HepG2 (cell line): ENCODE measurements around the gene BAHCC1. TPM values are rescaled to one million over a fixed set of nuclear protein-coding genes. Genes with fewer than 3 reads are reported as not detected.

Experiments used
- ATAC-seq: fragments of 200-7000 bp; cut with Tn5 transposase; 3 replicates; pipeline ENCODE4 v1.9.1; 2020; ENCODE audit warnings: mild to moderate bottlenecking, moderate library complexity
- BruUV-seq: library from RNA; stranded (reverse); fragments of 400-500 nt; replicated peaks from 2 replicates; lab custom pipeline; 2021; lab: Mats Ljungman, UMichigan
- CTCF ChIA-PET: fragments of 300-600 bp; formaldehyde crosslinking; extraction: SDS; loops from one replicate; lab custom pipeline; 2021; ENCODE audit warnings: low total read pairs, inconsistent platforms, low intra/inter-chr PET ratio; lab: Yijun Ruan, JAX
- POLR2A ChIA-PET: fragments of 350-600 bp; sonication (Branson Sonifier 250); formaldehyde crosslinking; loops from one replicate; lab custom pipeline; 2020; ENCODE audit warnings: antibody characterized with exemption, inconsistent platforms; lab: Yijun Ruan, JAX
- DNase-seq: peaks from one replicate; pipeline ENCODE4 v3.0.0-alpha.2; 2015; ENCODE audit warnings: low spot score
- FAIRE-seq: peaks from 3 replicates; lab custom pipeline; 2011; peaks lifted over from hg19 to GRCh38; lab: Jason Lieb, UNC
- H2AFZ ChIP-seq: one replicate; pipeline ENCODE4 v1.6.1; 2011; ENCODE audit warnings: low read length, inconsistent platforms
- H3K27ac ChIP-seq: fragments of 300-600 bp; 3 replicates; pipeline ENCODE4 v1.8.0; 2011; ENCODE audit warnings: mixed run types, mild to moderate bottlenecking, mixed read lengths, low read length, inconsistent platforms; ENCODE audit not compliant: insufficient read depth; ENCODE audit errors: extremely low read length
- H3K27me3 ChIP-seq, 2 experiments: fragments of 200-600 bp in 1 of 2; 2 replicates in 1 of 2; 3 replicates in 1 of 2; pipeline versions ENCODE4 v1.6.0 to v1.8.0; 2011; ENCODE audit warnings: low read length in 2 of 2, mild to moderate bottlenecking in 2 of 2, moderate library complexity in 2 of 2, inconsistent platforms in 1 of 2; ENCODE audit not compliant: insufficient read depth in 2 of 2, control insufficient read depth in 1 of 2
- H3K36me3 ChIP-seq, 2 experiments: fragments of 200-600 bp in 1 of 2; replicated peaks in 1 of 2; 2 replicates in 1 of 2; 3 replicates in 1 of 2; pipeline versions ENCODE4 v1.5.1 to v1.8.0; 2011; ENCODE audit warnings: low read length in 2 of 2, inconsistent platforms in 1 of 2; ENCODE audit not compliant: insufficient read depth in 2 of 2, control insufficient read depth in 1 of 2
- H3K4me1 ChIP-seq: 2 replicates; pipeline ENCODE4 v1.5.1; 2012; ENCODE audit warnings: low read length, inconsistent platforms; ENCODE audit not compliant: insufficient read depth
- H3K4me2 ChIP-seq: 2 replicates; pipeline ENCODE4 v1.6.0; 2011; ENCODE audit warnings: low read depth, low read length, inconsistent platforms
- H3K4me3 ChIP-seq, 3 experiments: fragments of 200-600 bp in 1 of 3; sonication (generic), shearing (Covaris generic) in 1 of 3; replicated peaks in 1 of 3; 2 replicates each; pipeline ENCODE4 v1.5.1; 2011 to 2016; ENCODE audit warnings: low read length in 3 of 3, inconsistent platforms in 2 of 3, low read depth in 2 of 3, mild to moderate bottlenecking in 2 of 3, control low read depth in 1 of 3, mixed read lengths in 1 of 3; ENCODE audit not compliant: insufficient read depth in 1 of 3
- H3K79me2 ChIP-seq: one replicate; pipeline ENCODE4 v1.6.1; 2011; ENCODE audit warnings: low read length, inconsistent platforms; ENCODE audit not compliant: insufficient read depth
- H3K9ac ChIP-seq: 2 replicates; pipeline ENCODE4 v1.6.0; 2011; ENCODE audit warnings: mild to moderate bottlenecking, low read depth, low read length, inconsistent platforms; ENCODE audit not compliant: insufficient read depth
- H3K9me3 ChIP-seq: 2 replicates; pipeline ENCODE4 v1.5.1; 2012; ENCODE audit warnings: mild to moderate bottlenecking, low read length
- H4K20me1 ChIP-seq: 2 replicates; pipeline ENCODE4 v1.6.0; 2011; ENCODE audit warnings: inconsistent platforms, mild to moderate bottlenecking, low read length, moderate library complexity; ENCODE audit not compliant: insufficient read depth
- KLF16 ChIP-seq, 2 experiments: sonication (generic) in 1 of 2; formaldehyde crosslinking in 1 of 2; IDR thresholded peaks; 2 replicates each; pipeline versions ENCODE4 v1.6.1 to v1.8.0; 2016 to 2023; ENCODE audit warnings: missing genetic modification reagents in 2 of 2, missing compliant biosample characterization in 1 of 2
- RFX3 ChIP-seq: IDR thresholded peaks from 2 replicates; pipeline ENCODE4 v1.6.1; 2016; ENCODE audit warnings: missing biosample characterization, missing genetic modification reagents
- SALL1 ChIP-seq: sonication (generic); formaldehyde crosslinking; IDR thresholded peaks from 2 replicates; pipeline ENCODE4 v1.8.0; 2022; ENCODE audit warnings: mild to moderate bottlenecking, missing genetic modification reagents
- THYN1 ChIP-seq: sonication (generic); formaldehyde crosslinking; IDR thresholded peaks from 2 replicates; pipeline ENCODE4 v1.8.1; 2023; ENCODE audit warnings: low read depth, mild to moderate bottlenecking, moderate library complexity, missing genetic modification reagents, borderline replicate concordance
- TP53 ChIP-seq: sonication (generic); formaldehyde crosslinking; conservative IDR thresholded peaks from 2 replicates; pipeline ENCODE4 v1.4.0; 2020; ENCODE audit warnings: missing genetic modification reagents
- YY1 ChIP-seq: IDR thresholded peaks from 2 replicates; pipeline ENCODE4 v1.6.1; 2011; ENCODE audit warnings: low read length, low read depth, moderate library complexity, mild to moderate bottlenecking; ENCODE audit not compliant: insufficient read depth, insufficient replicate concordance
- ZNF777 ChIP-seq: sonication (generic); formaldehyde crosslinking; IDR thresholded peaks from 2 replicates; pipeline ENCODE4 v1.4.0; 2020; ENCODE audit warnings: missing genetic modification reagents
- WGBS: methylation state at CpG from one replicate; pipeline ENCODE4 v1.1.6; 2017; ENCODE audit warnings: low lambda C conversion rate; 5-methylcytosine and 5-hydroxymethylcytosine counted together
- in situ Hi-C: cut with HindIII; loops from 2 replicates; pipeline ENCODE4 v1.10.0; 2017; ENCODE audit warnings: low pct_unique_long_range_greater_than_20kb; ENCODE audit not compliant: extremely low pct_ligation_motif_present
- intact Hi-C: fragments of 100-400 bp; cut with micrococcal nuclease; formaldehyde crosslinking; loops from one replicate; pipeline ENCODE4 v1.10.0; 2022; ENCODE audit not compliant: unreplicated experiment
- polyA plus RNA-seq, 8 experiments: library from polyadenylated mRNA; depleted of rRNA in 3 of 8; stranded (reverse) in 7 of 8; unstranded in 1 of 8; fragments of >200 nt; fragmentation: Illumina TruSeq in 4 of 8; extraction: Trizol in 4 of 8; gene quantifications; 2 replicates each; pipeline versions ENCODE4 v1.2.1 to v1.2.3, GENCODE V29; 2011 to 2016; ENCODE audit warnings: low read depth in 4 of 8, missing spikeins in 1 of 8, mixed read lengths in 1 of 8; ENCODE audit not compliant: insufficient read depth in 1 of 8
- total RNA-seq, 5 experiments: library from RNA; depleted of rRNA; stranded (reverse); fragments of >200 nt; fragmentation: Illumina TruSeq; extraction: Trizol; gene quantifications; 2 replicates each; pipeline ENCODE4 v1.2.3, GENCODE V29; 2016; ENCODE audit warnings: low read depth in 1 of 5
- TF ChIP-seq, protein P1 (sequence below): sonication (generic); formaldehyde crosslinking; conservative IDR thresholded peaks from 2 replicates; pipeline ENCODE4 v1.5.0; 2020; ENCODE audit warnings: missing genetic modification reagents
- TF ChIP-seq, protein P2 (sequence below): sonication (generic); formaldehyde crosslinking; IDR thresholded peaks from 2 replicates; pipeline ENCODE4 v1.4.0; 2020; ENCODE audit warnings: low read depth, mild to moderate bottlenecking, missing genetic modification reagents
- TF ChIP-seq, protein P3 (sequence below): sonication (generic); formaldehyde crosslinking; IDR thresholded peaks from 2 replicates; pipeline ENCODE4 v1.4.0; 2020; ENCODE audit warnings: mild to moderate bottlenecking, missing genetic modification reagents

BAHCC1 gene
- total and polyA plus RNA-seq, 2 of the 13 experiments (the other 11 are each of a cell fraction or from before 2014, with no cell fraction given): 1.4 to 1.7 TPM

DNA sequence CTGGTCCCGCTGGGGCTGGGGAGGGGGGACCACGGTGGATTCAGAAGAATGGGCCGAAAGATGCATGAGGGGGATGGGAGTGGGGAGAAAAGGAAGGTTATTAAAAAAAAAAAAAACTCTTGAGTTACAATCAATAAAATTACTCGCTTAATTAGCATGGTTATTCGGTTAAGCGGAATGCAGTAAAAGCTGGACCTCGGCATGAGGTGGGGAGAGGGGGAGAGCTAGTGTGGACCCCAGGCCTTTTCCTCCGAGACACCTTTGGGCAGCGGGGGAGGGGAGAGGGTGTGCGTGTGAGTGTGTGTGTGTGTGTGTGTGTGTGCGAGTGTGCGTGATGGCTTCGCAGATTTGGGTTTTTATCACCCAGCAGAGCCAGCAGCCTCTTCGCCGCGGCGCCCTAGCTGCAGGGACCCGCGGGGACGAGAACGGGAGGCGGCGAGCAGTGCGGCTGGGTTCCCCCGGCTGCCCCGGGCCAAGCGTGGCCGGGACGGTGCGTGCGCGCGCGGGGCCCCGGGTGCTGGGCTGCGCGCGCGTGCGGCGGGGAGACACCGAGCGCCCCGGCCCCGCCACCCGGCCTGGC lies 3.7 kb downstream of the BAHCC1 start (continued):
- TF ChIP-seq, protein P1, sequence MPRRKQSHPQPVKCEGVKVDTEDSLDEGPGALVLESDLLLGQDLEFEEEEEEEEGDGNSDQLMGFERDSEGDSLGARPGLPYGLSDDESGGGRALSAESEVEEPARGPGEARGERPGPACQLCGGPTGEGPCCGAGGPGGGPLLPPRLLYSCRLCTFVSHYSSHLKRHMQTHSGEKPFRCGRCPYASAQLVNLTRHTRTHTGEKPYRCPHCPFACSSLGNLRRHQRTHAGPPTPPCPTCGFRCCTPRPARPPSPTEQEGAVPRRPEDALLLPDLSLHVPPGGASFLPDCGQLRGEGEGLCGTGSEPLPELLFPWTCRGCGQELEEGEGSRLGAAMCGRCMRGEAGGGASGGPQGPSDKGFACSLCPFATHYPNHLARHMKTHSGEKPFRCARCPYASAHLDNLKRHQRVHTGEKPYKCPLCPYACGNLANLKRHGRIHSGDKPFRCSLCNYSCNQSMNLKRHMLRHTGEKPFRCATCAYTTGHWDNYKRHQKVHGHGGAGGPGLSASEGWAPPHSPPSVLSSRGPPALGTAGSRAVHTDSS (CRISPR knock-in tag): no peak
- TF ChIP-seq THYN1 (CRISPR knock-in tag) (no peak), SALL1 (CRISPR knock-in tag) (peak; percentile 10; the same call in 1 of the 2 replicates), TP53 (no peak)

DNA sequence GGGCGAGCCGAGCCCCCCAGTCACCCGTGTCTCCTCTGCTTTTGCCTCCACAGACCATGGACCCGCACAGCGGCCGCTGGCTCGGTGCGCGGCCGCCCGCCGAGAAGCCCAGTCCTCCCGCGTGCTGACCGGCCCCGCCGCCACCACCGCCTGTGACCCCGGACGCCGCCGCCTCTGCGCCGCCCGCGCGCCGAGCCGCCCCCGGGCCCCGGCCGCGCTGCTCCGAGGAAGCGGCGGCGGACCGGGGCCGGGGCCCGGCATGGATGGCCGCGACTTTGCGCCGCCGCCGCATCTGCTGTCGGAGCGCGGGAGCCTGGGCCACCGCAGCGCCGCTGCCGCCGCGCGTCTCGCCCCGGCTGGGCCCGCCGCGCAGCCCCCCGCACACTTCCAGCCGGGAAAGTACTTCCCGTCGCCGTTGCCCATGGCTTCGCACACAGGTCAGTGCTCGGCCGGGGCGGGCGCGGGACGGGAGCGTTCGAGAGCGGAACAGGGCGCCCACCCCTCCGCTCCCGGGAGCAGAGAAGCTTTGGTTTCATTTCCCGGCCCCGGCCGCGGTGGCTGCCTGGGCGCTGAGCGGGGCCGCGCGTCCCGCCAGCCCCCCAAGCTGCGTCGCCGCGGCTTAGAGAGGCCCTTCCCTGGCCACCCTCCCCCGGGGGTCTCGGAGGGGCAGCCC lies 4.4 kb downstream of the BAHCC1 start:
- peaks cover 25% of the 10 kb centered on the region for H3K79me2 ChIP-seq
- peaks cover 4% of the 10 kb centered on the region for H4K20me1 ChIP-seq
- H3K9ac ChIP-seq: peak overlapping the region; percentile 61
- peak overlapping the region; percentile 45 for H3K27ac ChIP-seq
- no peaks in the 10 kb centered on the region for H3K36me3 ChIP-seq
- H3K27me3 ChIP-seq: peaks cover 3 to 59% of the 10 kb centered on the region in 2 experiments; a peak in 4 of 5 replicates
- FAIRE-seq (no peak), ATAC-seq (no peak), DNase-seq (no peak)
- no peak overlapping the region for H2AFZ ChIP-seq
- intact Hi-C loops (loop anchor here (5.0 to 10.0 kb wide), 2 partner anchors 83 to 115 kb away; partner anchors contain the start of gene ACTG1), in situ Hi-C loops (loop anchor here (5.0 kb wide), 1 partner anchor 92 kb away; no protein-coding TSS in a partner anchor)
- H3K4me2 ChIP-seq: peak overlapping the region; percentile 69
- CTCF ChIA-PET: no interaction called here
- H3K4me1 ChIP-seq: peaks cover 70% of the 10 kb centered on the region
- POLR2A ChIA-PET: interaction anchor here (1.2 to 1.6 kb wide), 3 partner anchors 8 to 104 kb away, joined by 3 to 4 read pairs (median 4); partner anchors contain the start of gene SLC38A10
- no peaks in the 10 kb centered on the region for H3K9me3 ChIP-seq
- peak overlapping the region; percentile 72 to 87 (median 74); a peak in 5 of 6 replicates for H3K4me3 ChIP-seq
- no TSS peak for BruUV-seq
- under 1% methylated on average over 24 of the region's 95 CpGs for WGBS
- TF ChIP-seq, protein P2, sequence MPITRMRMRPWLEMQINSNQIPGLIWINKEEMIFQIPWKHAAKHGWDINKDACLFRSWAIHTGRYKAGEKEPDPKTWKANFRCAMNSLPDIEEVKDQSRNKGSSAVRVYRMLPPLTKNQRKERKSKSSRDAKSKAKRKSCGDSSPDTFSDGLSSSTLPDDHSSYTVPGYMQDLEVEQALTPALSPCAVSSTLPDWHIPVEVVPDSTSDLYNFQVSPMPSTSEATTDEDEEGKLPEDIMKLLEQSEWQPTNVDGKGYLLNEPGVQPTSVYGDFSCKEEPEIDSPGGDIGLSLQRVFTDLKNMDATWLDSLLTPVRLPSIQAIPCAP (CRISPR knock-in tag): no peak
- TF ChIP-seq RFX3 (CRISPR knock-in tag) (no peak), YY1 (no peak), ZNF777 (CRISPR knock-in tag) (peak; percentile 57), KLF16 (CRISPR knock-in tag; IDR thresholded peaks at IDR 0.05) (0 out of 4 replicates have a peak, but pooled peaks of 1 of the 2 experiments have one; percentile 20)
- TF ChIP-seq, protein P3, sequence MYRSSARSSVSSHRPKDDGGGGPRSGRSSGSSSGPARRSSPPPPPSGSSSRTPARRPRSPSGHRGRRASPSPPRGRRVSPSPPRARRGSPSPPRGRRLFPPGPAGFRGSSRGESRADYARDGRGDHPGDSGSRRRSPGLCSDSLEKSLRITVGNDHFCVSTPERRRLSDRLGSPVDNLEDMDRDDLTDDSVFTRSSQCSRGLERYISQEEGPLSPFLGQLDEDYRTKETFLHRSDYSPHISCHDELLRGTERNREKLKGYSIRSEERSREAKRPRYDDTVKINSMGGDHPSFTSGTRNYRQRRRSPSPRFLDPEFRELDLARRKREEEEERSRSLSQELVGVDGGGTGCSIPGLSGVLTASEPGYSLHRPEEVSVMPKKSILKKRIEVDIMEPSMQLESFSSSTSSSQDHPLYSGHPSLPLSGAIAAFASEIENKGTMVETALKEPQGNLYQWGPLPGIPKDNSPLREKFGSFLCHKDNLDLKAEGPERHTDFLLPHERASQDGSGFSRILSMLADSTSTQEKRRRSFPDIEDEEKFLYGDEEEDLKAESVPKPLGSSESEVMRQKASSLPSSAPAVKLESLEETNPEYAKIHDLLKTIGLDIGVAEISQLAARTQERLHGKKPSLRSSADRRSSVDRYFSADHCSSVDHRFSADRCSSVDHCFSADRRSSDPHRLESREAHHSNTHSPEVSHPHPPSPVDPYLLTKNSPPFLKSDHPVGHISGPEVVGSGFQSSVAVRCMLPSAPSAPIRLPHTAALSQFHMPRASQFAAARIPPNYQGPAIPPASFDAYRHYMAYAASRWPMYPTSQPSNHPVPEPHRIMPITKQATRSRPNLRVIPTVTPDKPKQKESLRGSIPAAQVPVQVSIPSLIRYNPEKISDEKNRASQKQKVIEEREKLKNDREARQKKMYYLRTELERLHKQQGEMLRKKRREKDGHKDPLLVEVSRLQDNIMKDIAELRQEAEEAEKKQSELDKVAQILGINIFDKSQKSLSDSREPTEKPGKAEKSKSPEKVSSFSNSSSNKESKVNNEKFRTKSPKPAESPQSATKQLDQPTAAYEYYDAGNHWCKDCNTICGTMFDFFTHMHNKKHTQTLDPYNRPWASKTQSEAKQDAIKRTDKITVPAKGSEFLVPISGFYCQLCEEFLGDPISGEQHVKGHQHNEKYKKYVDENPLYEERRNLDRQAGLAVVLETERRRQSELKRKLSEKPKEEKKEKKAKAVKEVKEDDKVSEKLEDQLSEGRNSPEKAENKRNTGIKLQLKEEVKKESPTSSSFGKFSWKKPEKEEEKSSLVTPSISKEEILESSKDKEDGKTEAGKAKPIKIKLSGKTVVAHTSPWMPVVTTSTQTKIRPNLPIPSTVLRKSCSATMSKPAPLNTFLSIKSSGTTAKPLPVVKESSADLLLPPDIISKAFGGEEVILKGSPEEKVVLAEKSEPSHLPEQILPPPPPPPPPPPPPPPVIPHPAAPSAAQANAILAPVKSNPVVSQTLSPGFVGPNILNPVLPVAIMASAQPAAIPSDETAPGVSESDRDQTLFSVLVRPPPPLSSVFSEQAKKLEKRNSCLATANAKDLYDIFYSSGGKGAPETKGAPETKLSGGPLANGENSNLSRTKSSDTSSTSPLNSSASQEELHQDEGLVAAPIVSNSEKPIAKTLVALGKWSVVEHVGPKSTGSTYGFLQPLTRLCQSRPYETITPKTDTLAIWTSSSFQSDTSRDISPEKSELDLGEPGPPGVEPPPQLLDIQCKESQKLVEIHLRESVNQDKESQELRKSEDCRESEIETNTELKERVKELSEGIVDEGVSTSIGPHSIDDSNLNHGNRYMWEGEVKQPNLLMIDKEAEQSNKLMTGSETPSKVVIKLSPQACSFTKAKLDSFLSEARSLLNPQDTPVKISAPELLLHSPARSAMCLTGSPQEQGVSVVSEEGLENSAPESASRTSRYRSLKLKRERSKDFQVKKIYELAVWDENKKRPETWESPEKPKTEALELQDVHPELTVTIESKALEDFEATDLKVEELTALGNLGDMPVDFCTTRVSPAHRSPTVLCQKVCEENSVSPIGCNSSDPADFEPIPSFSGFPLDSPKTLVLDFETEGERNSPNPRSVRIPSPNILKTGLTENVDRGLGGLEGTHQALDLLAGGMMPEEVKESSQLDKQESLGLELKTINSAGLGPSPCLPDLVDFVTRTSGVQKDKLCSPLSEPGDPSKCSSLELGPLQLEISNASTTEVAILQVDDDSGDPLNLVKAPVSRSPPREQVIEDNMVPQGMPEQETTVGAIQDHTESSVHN (CRISPR knock-in tag): no peak
